NCI-H82 (cell line): ENCODE results near the gene CHD5.

Experiments used
- DNase-seq: peaks from one replicate; lab custom pipeline; 2025; lab: John Stamatoyannopoulos, UW

The CHD5 gene

GRCh38 chr1:6099787-6100765 is 80.0 kb downstream of the CHD5 start:
- no peak for DNase-seq

- DNase-seq: no peak
Measured at GRCh38 chr1:6099297-6099696, 80.8 kb downstream of the CHD5 start.

GRCh38 chr1:6098303-6099215 is 81.6 kb downstream of the CHD5 start:
- no peak for DNase-seq

- no peak for DNase-seq
Measured at GRCh38 chr1:6097824-6098223, 82.3 kb downstream of the CHD5 start.

GRCh38 chr1:6097117-6097595 is 83.0 kb downstream of the CHD5 start:
- DNase-seq: no peak

GRCh38 chr1:6096243-6097116 is 83.6 kb downstream of the CHD5 start:
- DNase-seq: no peak

- no peak for DNase-seq
Measured at GRCh38 chr1:6095511-6096242, 84.4 kb downstream of the CHD5 start.

GRCh38 chr1:6094801-6095505 is 85.2 kb downstream of the CHD5 start:
- DNase-seq: no peak

- no peak for DNase-seq
Measured at GRCh38 chr1:6094246-6094645, 85.9 kb downstream of the CHD5 start.

GRCh38 chr1:6093611-6094010 is 86.5 kb downstream of the CHD5 start:
- DNase-seq: peak; percentile 70

- no peak for DNase-seq
Measured at GRCh38 chr1:6093071-6093470, 87.0 kb downstream of the CHD5 start.

GRCh38 chr1:6092211-6092610 is 87.9 kb downstream of the CHD5 start:
- no peak for DNase-seq

- no peak for DNase-seq
Measured at GRCh38 chr1:6091823-6092109, 88.4 kb downstream of the CHD5 start.

GRCh38 chr1:6090996-6091822 is 88.9 kb downstream of the CHD5 start:
- no peak for DNase-seq

- no peak for DNase-seq
Measured at GRCh38 chr1:6090288-6090687, 89.8 kb downstream of the CHD5 start.

- DNase-seq: no peak
Measured at GRCh38 chr1:6088956-6089355, 91.2 kb downstream of the CHD5 start.

- DNase-seq: no peak
Measured at GRCh38 chr1:6087958-6088357, 92.2 kb downstream of the CHD5 start.

GRCh38 chr1:6087377-6087772 is 92.7 kb downstream of the CHD5 start:
- no peak for DNase-seq

GRCh38 chr1:6086762-6087376 is 93.3 kb downstream of the CHD5 start:
- no peak for DNase-seq
